ENCODE results near the gene VPS33B. TPM values are rescaled to one million over a fixed set of nuclear protein-coding genes. Genes with fewer than 3 reads are reported as not detected.

The VPS33B gene
- total RNA-seq, 1 experiment from 2014 or later: 19.5 TPM

- H3K4me1 ChIP-seq (ENCODE audit: insufficient read depth, low read length, poor library complexity, severe bottlenecking): peaks cover 15% of the 10 kb centered on the region
- H3K27me3 ChIP-seq (replicated peaks; ENCODE audit: insufficient read depth, low read depth, low read length, poor library complexity): no peaks in the 10 kb centered on the region
- H3K36me3 ChIP-seq (ENCODE audit: insufficient read depth, low read length, poor library complexity, severe bottlenecking): peaks cover 32% of the 10 kb centered on the region
- ChIA-PET CTCF (interaction anchor here (0.6 to 1.1 kb wide), 3 partner anchors 22 to 38 kb away, joined by 3 to 6 read pairs (median 3); partner anchors contain the start of gene HDDC3), POLR2A (ENCODE audit: low non-redundant PET) (interaction anchor here (0.5 to 0.7 kb wide), 3 partner anchors 15 to 640 kb away, joined by 3 to 10 read pairs (median 7); no protein-coding TSS in a partner anchor)
- peak; percentile 97 for DNase-seq (ENCODE audit: low spot score)
- H3K9me3 ChIP-seq (ENCODE audit: low read depth, low read length, poor library complexity, severe bottlenecking): no peaks in the 10 kb centered on the region
- H3K4me3 ChIP-seq (ENCODE audit: low read depth, low read length, poor library complexity, severe bottlenecking): peak within 1 kb of the TSS; percentile 76
- intact Hi-C loops (cut with micrococcal nuclease; ENCODE audit: unreplicated experiment): loop anchor here (1.0 to 5.0 kb wide), 2 partner anchors 20 to 37 kb away; partner anchors contain the start of genes PRC1 and UNC45A
- no TSS peak for BruUV-seq (replicated peaks)
- peak within 1 kb of the TSS; percentile 98 for H3K27ac ChIP-seq (ENCODE audit: low read depth, low read length, poor library complexity, severe bottlenecking)
- no peak for TF ChIP-seq EZH2 (IDR thresholded peaks at IDR 0.05; ENCODE audit: borderline replicate concordance, low read depth, low read length, poor library complexity, severe bottlenecking)
- no peak for TF ChIP-seq CTCF (conservative IDR thresholded peaks at IDR 0.05; ENCODE audit: low read depth, low read length)
These were observed 67.4 kb downstream of the VPS33B start, which contains the start of gene RCCD1 for GRCh38 chr15:90954712-90955623. RCCD1 (plus strand) TSS chr15:90954884; CDS start chr15:90956735, 1,851 bp downstream.

- Histone ChIP-seq H3K4me1 (ENCODE audit: insufficient read depth, low read length, poor library complexity, severe bottlenecking) (peaks cover 15% of the 10 kb centered on the region), H3K9me3 (ENCODE audit: low read depth, low read length, poor library complexity, severe bottlenecking) (no peaks in the 10 kb centered on the region), H3K4me3 (ENCODE audit: low read depth, low read length, poor library complexity, severe bottlenecking) (peak overlapping the region; percentile 76), H3K27ac (ENCODE audit: low read depth, low read length, poor library complexity, severe bottlenecking) (peak overlapping the region; percentile 98), H3K36me3 (ENCODE audit: insufficient read depth, low read length, poor library complexity, severe bottlenecking) (peaks cover 28% of the 10 kb centered on the region), H3K27me3 (replicated peaks; ENCODE audit: insufficient read depth, low read depth, low read length, poor library complexity) (no peaks in the 10 kb centered on the region)
- intact Hi-C loops (cut with micrococcal nuclease; ENCODE audit: unreplicated experiment): no loop called here
- TSS peak; percentile 68 for BruUV-seq (replicated peaks)
- CTCF ChIA-PET: interaction anchor here (1.0 kb wide), 1 partner anchor 21 kb away, joined by 6 read pairs; the partner anchor contains the start of gene HDDC3
- POLR2A ChIA-PET (ENCODE audit: low non-redundant PET): interaction anchor here (0.6 to 0.7 kb wide), 2 partner anchors 143 to 718 kb away, joined by 3 to 7 read pairs; no protein-coding TSS in a partner anchor
- DNase-seq (ENCODE audit: low spot score): no peak
- TF ChIP-seq CTCF (conservative IDR thresholded peaks at IDR 0.05; ENCODE audit: low read depth, low read length): no peak
- no peak for TF ChIP-seq EZH2 (IDR thresholded peaks at IDR 0.05; ENCODE audit: borderline replicate concordance, low read depth, low read length, poor library complexity, severe bottlenecking)
These were observed 68.3 kb downstream of the VPS33B start for GRCh38 chr15:90953947-90954711.
